ENCODE results near the gene RAB42.

GRCh38 chr1:28595412-28596191 is 3.5 kb downstream of the RAB42 start:
- TF ChIP-seq POLR2AphosphoS5 (IDR thresholded peaks at IDR 0.05; ENCODE audit: low read depth, low read length) = no peak
- TF ChIP-seq CTCF (IDR thresholded peaks at IDR 0.05; ENCODE audit: control extremely low read depth in 1 of 3, insufficient read depth in 1 of 3, low read depth in 1 of 3, low read length in 3 of 3) = no peak
- TF ChIP-seq HDAC2 (IDR thresholded peaks at IDR 0.05; ENCODE audit: borderline replicate concordance in 1 of 2, low read depth in 2 of 2, low read length in 2 of 2) = no peak
- TF ChIP-seq POLR2A (IDR thresholded peaks at IDR 0.05; ENCODE audit: control extremely low read depth in 1 of 2, low read depth in 2 of 2, low read length in 2 of 2) = no peak
- TF ChIP-seq JUND (IDR thresholded peaks at IDR 0.05; ENCODE audit: low read length) = no peak
